Lung (tissue), 12 donors: Measurements from ENCODE around the gene ABLIM2. TPM values are rescaled to one million over a fixed set of nuclear protein-coding genes. Genes with fewer than 3 reads are reported as not detected.

ENCODE experiments used
- ATAC-seq: fragments of 200-7000 bp; cut with Tn5 transposase; one replicate; pipeline ENCODE4 v1.9.1; 2020; ENCODE audit warnings: moderate number of reproducible peaks; ENCODE audit not compliant: insufficient read depth, low FRiP score
- DNase-seq, 3 donors: peaks; one replicate each; pipeline ENCODE4 v3.0.0-alpha.2; 2013 to 2017
- H3K27ac ChIP-seq, 2 donors: one replicate each; pipeline ENCODE4 v1.5.1; 2013; ENCODE audit warnings: mild to moderate bottlenecking in 2 of 2, moderate library complexity in 2 of 2, control low read depth in 1 of 2, inconsistent platforms in 1 of 2, low read depth in 1 of 2, low read length in 1 of 2
- H3K27me3 ChIP-seq, 3 donors: one replicate each; pipeline ENCODE4 v1.5.1; 2013; ENCODE audit warnings: low read length in 2 of 3; ENCODE audit not compliant: control insufficient read depth in 3 of 3, insufficient read depth in 3 of 3
- H3K36me3 ChIP-seq, 4 donors: one replicate each; pipeline ENCODE4 v1.5.1; 2013; ENCODE audit warnings: low read length in 4 of 4, mild to moderate bottlenecking in 1 of 4, moderate library complexity in 1 of 4; ENCODE audit not compliant: control insufficient read depth in 4 of 4, insufficient read depth in 4 of 4
- H3K4me1 ChIP-seq, 5 donors: one replicate each; pipeline ENCODE4 v1.5.1; 2013; ENCODE audit warnings: low read length in 5 of 5, mild to moderate bottlenecking in 2 of 5, moderate library complexity in 1 of 5; ENCODE audit not compliant: control insufficient read depth in 5 of 5, insufficient read depth in 5 of 5
- H3K4me3 ChIP-seq: one replicate; pipeline ENCODE4 v1.5.1; 2013; ENCODE audit warnings: mild to moderate bottlenecking, control low read depth, moderate library complexity
- H3K9ac ChIP-seq, 2 donors: one replicate each; pipeline ENCODE4 v1.5.1; 2013; ENCODE audit warnings: low read length in 2 of 2, control low read depth in 1 of 2; ENCODE audit not compliant: insufficient read depth in 1 of 2
- H3K9me3 ChIP-seq, 4 donors: one replicate each; pipeline ENCODE4 v1.5.1; 2013; ENCODE audit warnings: low read length in 3 of 4, mild to moderate bottlenecking in 1 of 4, moderate library complexity in 1 of 4; ENCODE audit not compliant: control insufficient read depth in 4 of 4, insufficient read depth in 3 of 4
- CTCF ChIP-seq: IDR thresholded peaks from 2 replicates; pipeline ENCODE4 v1.5.1; 2012; ENCODE audit warnings: mild to moderate bottlenecking; ENCODE audit errors: control extremely low read depth, extremely low read depth
- WGBS, 2 donors: extraction: QIAGEN DNeasy Blood & Tissue Kit; methylation state at CpG; one replicate each; pipeline ENCODE4 v1.1.7; 2013; 5-methylcytosine and 5-hydroxymethylcytosine counted together
- polyA plus RNA-seq, 2 donors: library from polyadenylated mRNA; stranded (reverse); fragments of 200-250 nt; gene quantifications; one replicate each; pipeline ENCODE4 v1.2.1, GENCODE V29; 2013
- total RNA-seq, 2 donors: library from RNA; depleted of rRNA in 1 of 2; stranded (reverse); fragments of >200 nt in 1 of 2; gene quantifications; one replicate each; pipeline ENCODE4 v1.2.1, GENCODE V29; 2014 to 2021
- donor health status: control.
- donor health status: control.
- donor health status: Bipolar disorder and iron deficiency.
- donor health status: healthy.
- donor health status: DM: yes; HTN: yes; CAD: no.

Gene ABLIM2
- total and polyA plus RNA-seq, 4 donors = 1.7 to 10.9 (median 5.2) TPM

GRCh38 chr4:8008391-8008790 is 150.2 kb downstream of the ABLIM2 start:
- Histone ChIP-seq H3K4me1 (peaks cover 0 to 19% (median 9%) of the 10 kb centered on the region in 5 donors), H3K9me3 (peaks cover 0 to 1% (median 0%) of the 10 kb centered on the region in 4 donors), H3K36me3 (peaks cover 0 to 4% (median 1%) of the 10 kb centered on the region in 4 donors), H3K27me3 (no peaks in the 10 kb centered on the region), H3K9ac (no peak overlapping the region), H3K27ac (no peak overlapping the region), H3K4me3 (no peak overlapping the region)
- ATAC-seq = no peak
- 83 to 88% methylated on average over 12 of the region's 12 CpGs for WGBS, 2 donors
- no peak for TF ChIP-seq CTCF
- DNase-seq = no peak

- Histone ChIP-seq H3K36me3 (peaks cover 0 to 4% (median 1%) of the 10 kb centered on the region in 4 donors), H3K9me3 (peaks cover 0 to 1% (median 0%) of the 10 kb centered on the region in 4 donors), H3K9ac (no peak overlapping the region), H3K27ac (no peak overlapping the region), H3K27me3 (no peaks in the 10 kb centered on the region), H3K4me1 (peaks cover 0 to 19% (median 9%) of the 10 kb centered on the region in 5 donors), H3K4me3 (no peak overlapping the region)
- TF ChIP-seq CTCF = no peak
- DNase-seq (no peak), ATAC-seq (no peak)
- 85 to 90% methylated on average over 11 of the region's 11 CpGs for WGBS, 2 donors
Measured at GRCh38 chr4:8007581-8007980, 151.0 kb downstream of the ABLIM2 start.

GRCh38 chr4:8006471-8006870 is 152.1 kb downstream of the ABLIM2 start:
- no peak for DNase-seq
- WGBS, 2 donors = 75% methylated on average over 12 of the region's 12 CpGs
- no peaks in the 10 kb centered on the region for H3K27me3 ChIP-seq
- no peak overlapping the region for H3K9ac ChIP-seq
- H3K27ac ChIP-seq = no peak overlapping the region
- H3K4me3 ChIP-seq = no peak overlapping the region
- peaks cover 0 to 4% (median 1%) of the 10 kb centered on the region in 4 donors for H3K36me3 ChIP-seq
- no peak for TF ChIP-seq CTCF
- no peak for ATAC-seq
- peaks cover 0 to 18% (median 9%) of the 10 kb centered on the region in 5 donors for H3K4me1 ChIP-seq
- H3K9me3 ChIP-seq = peaks cover 0 to 1% (median 0%) of the 10 kb centered on the region in 4 donors

GRCh38 chr4:8005814-8006215 is 152.8 kb downstream of the ABLIM2 start:
- H3K36me3 ChIP-seq = peaks cover 0 to 4% (median 1%) of the 10 kb centered on the region in 4 donors
- no peaks in the 10 kb centered on the region for H3K27me3 ChIP-seq
- WGBS, 2 donors = 80 to 82% methylated on average over 10 of the region's 10 CpGs
- no peak overlapping the region for H3K4me3 ChIP-seq
- ATAC-seq (no peak), DNase-seq (no peak)
- H3K9ac ChIP-seq = no peak overlapping the region
- H3K9me3 ChIP-seq = peaks cover 0 to 1% (median 0%) of the 10 kb centered on the region in 4 donors
- H3K27ac ChIP-seq = no peak overlapping the region
- TF ChIP-seq CTCF = no peak
- H3K4me1 ChIP-seq = peaks cover 0 to 12% (median 9%) of the 10 kb centered on the region in 5 donors
